Liver (tissue), 9 donors: ENCODE data around the gene UBE2A. TPM values are rescaled to one million over a fixed set of nuclear protein-coding genes. Genes with fewer than 3 reads are reported as not detected.
A peak's percentile ranks its signal among the peaks of the same experiment; 100 is the strongest.

Experiments
- DNase-seq: peaks from one replicate; pipeline ENCODE4 v3.0.0-alpha.2; 2017; ENCODE audit warnings: low spot score
- H3K27ac ChIP-seq, 2 donors: one replicate each; pipeline ENCODE4 v1.7.0; 2013; ENCODE audit warnings: inconsistent platforms in 2 of 2, low read length in 2 of 2, control low read depth in 1 of 2, low read depth in 1 of 2, mild to moderate bottlenecking in 1 of 2
- H3K27me3 ChIP-seq, 4 donors: one replicate each; pipeline versions ENCODE4 v1.6.1 to v1.7.0; 2013; ENCODE audit warnings: low read length in 3 of 4, inconsistent platforms in 1 of 4, mild to moderate bottlenecking in 1 of 4, moderate library complexity in 1 of 4; ENCODE audit not compliant: control insufficient read depth in 4 of 4, insufficient read depth in 4 of 4
- H3K36me3 ChIP-seq, 4 donors: one replicate each; pipeline versions ENCODE4 v1.6.1 to v1.7.0; 2013; ENCODE audit warnings: low read length in 3 of 4, mild to moderate bottlenecking in 3 of 4, low read depth in 1 of 4, moderate library complexity in 1 of 4; ENCODE audit not compliant: control insufficient read depth in 4 of 4, insufficient read depth in 3 of 4
- H3K4me1 ChIP-seq, 4 donors: one replicate each; pipeline versions ENCODE4 v1.6.1 to v1.7.0; 2013; ENCODE audit warnings: low read length in 3 of 4, mild to moderate bottlenecking in 3 of 4, moderate library complexity in 1 of 4; ENCODE audit not compliant: control insufficient read depth in 4 of 4, insufficient read depth in 4 of 4
- H3K4me3 ChIP-seq, 3 donors: one replicate each; pipeline versions ENCODE4 v1.6.1 to v1.7.0; 2013; ENCODE audit warnings: low read length in 3 of 3, control low read depth in 1 of 3, low read depth in 1 of 3, mild to moderate bottlenecking in 1 of 3
- H3K9ac ChIP-seq, 2 donors: one replicate each; pipeline ENCODE4 v1.7.0; 2013; ENCODE audit warnings: low read length in 2 of 2, mild to moderate bottlenecking in 2 of 2, moderate library complexity in 2 of 2, control low read depth in 1 of 2, low read depth in 1 of 2
- H3K9me3 ChIP-seq, 4 donors: one replicate each; pipeline versions ENCODE4 v1.6.1 to v1.7.0; 2013; ENCODE audit warnings: low read length in 3 of 4; ENCODE audit not compliant: control insufficient read depth in 4 of 4
- EGR1 ChIP-seq, 2 donors: IDR thresholded peaks; 2 replicates each; pipeline ENCODE4 v1.6.1; 2016 to 2018; ENCODE audit warnings: antibody characterized with exemption in 2 of 2, low read depth in 2 of 2
- FOXA1 ChIP-seq: IDR thresholded peaks from 2 replicates; pipeline ENCODE4 v1.6.1; 2016; ENCODE audit warnings: antibody characterized with exemption
- FOXA2 ChIP-seq: IDR thresholded peaks from 2 replicates; pipeline ENCODE4 v1.6.1; 2016; ENCODE audit warnings: antibody characterized with exemption
- GABPA ChIP-seq, 2 donors: IDR thresholded peaks in 1 of 2; conservative IDR thresholded peaks in 1 of 2; 2 replicates each; pipeline ENCODE4 v1.6.1; 2016; ENCODE audit warnings: antibody characterized with exemption in 2 of 2, mild to moderate bottlenecking in 1 of 2, moderate library complexity in 1 of 2
- HNF4A ChIP-seq, 2 donors: conservative IDR thresholded peaks; 2 replicates each; pipeline ENCODE4 v1.6.1; 2016; ENCODE audit warnings: antibody characterized with exemption in 2 of 2, mild to moderate bottlenecking in 2 of 2
- HNF4G ChIP-seq: IDR thresholded peaks from 2 replicates; pipeline ENCODE4 v1.6.1; 2016; ENCODE audit warnings: antibody characterized with exemption
- JUND ChIP-seq, 2 donors: IDR thresholded peaks; 2 replicates each; pipeline ENCODE4 v1.6.1; 2016; ENCODE audit warnings: antibody characterized with exemption in 2 of 2
- NR2F2 ChIP-seq: IDR thresholded peaks from 2 replicates; pipeline ENCODE4 v1.6.1; 2016; ENCODE audit warnings: antibody characterized with exemption
- RAD21 ChIP-seq, 2 donors: IDR thresholded peaks; 2 replicates each; pipeline ENCODE4 v1.6.1; 2016; ENCODE audit warnings: antibody characterized with exemption in 2 of 2, mild to moderate bottlenecking in 2 of 2
- SP1 ChIP-seq: IDR thresholded peaks from 2 replicates; pipeline ENCODE4 v1.6.1; 2018; ENCODE audit warnings: antibody characterized with exemption, mild to moderate bottlenecking
- TAF1 ChIP-seq: conservative IDR thresholded peaks from 2 replicates; pipeline ENCODE4 v1.6.1; 2016; ENCODE audit warnings: antibody characterized with exemption, mild to moderate bottlenecking
- YY1 ChIP-seq: IDR thresholded peaks from 2 replicates; pipeline ENCODE4 v1.6.1; 2016; ENCODE audit warnings: antibody characterized with exemption, mild to moderate bottlenecking
- WGBS: extraction: QIAGEN DNeasy Blood & Tissue Kit; methylation state at CpG from one replicate; pipeline ENCODE4 v1.1.7; 2013; 5-methylcytosine and 5-hydroxymethylcytosine counted together
- polyA plus RNA-seq, 2 donors: library from polyadenylated mRNA; stranded (reverse) in 1 of 2; unstranded in 1 of 2; fragments of 200-250 nt in 1 of 2; fragments of >200 nt in 1 of 2; fragmentation: Nextera tagmentation in 1 of 2; extraction: Ambion mirVana in 1 of 2; gene quantifications; one replicate each; pipeline versions ENCODE4 v1.2.1 to v1.2.3, GENCODE V29; 2013 to 2015
- total RNA-seq, 2 donors: library from RNA; depleted of rRNA; stranded (reverse); fragments of >200 nt; gene quantifications; one replicate each; pipeline ENCODE4 v1.2.3, GENCODE V29; 2014
- TF ChIP-seq, protein P1 (sequence below): IDR thresholded peaks from 2 replicates; pipeline ENCODE4 v1.6.1; 2016; ENCODE audit warnings: antibody characterized with exemption
- TF ChIP-seq, protein P2 (sequence below): IDR thresholded peaks from 2 replicates; pipeline ENCODE4 v1.6.1; 2016; ENCODE audit warnings: antibody characterized with exemption, mild to moderate bottlenecking
- TF ChIP-seq, protein P3 (sequence below): fragments of 150-350 bp; IDR thresholded peaks from 2 replicates; pipeline ENCODE4 v1.5.1; 2017; ENCODE audit warnings: improper control_type of control experiment, low read depth, low read length; ENCODE audit not compliant: missing input control
- TF ChIP-seq, protein P4 (sequence below): IDR thresholded peaks from 2 replicates; pipeline ENCODE4 v1.6.1; 2016; ENCODE audit warnings: antibody characterized with exemption
- TF ChIP-seq, protein P5 (sequence below): IDR thresholded peaks from 2 replicates; pipeline ENCODE4 v1.6.1; 2016; ENCODE audit warnings: antibody characterized with exemption
- donor health status: healthy.
- donor health status: healthy.
- donor health status: healthy.
- donor health status: healthy.
- donor health status: healthy.

UBE2A gene
- total and polyA plus RNA-seq, 4 donors = 12.0 to 21.6 (median 17.4) TPM

DNA sequence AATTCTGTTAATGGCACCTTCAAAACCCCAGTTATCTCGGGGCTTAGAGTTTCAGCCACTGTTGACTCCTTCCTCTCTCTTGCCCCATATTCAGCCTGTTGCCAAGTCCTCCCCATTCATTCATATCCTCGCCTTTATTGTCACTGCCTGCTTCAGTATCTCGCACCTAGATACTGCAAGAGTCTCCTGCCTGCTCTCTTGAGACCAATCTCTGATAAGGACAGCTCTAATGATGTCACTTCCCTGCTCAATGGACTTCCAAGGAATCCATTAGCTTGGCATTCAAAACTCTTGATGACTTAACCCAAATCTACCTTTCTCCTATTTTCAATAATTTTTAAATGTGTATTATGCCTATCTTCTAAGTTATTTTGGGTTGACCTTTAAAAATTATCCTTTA lies 1.1 kb upstream of the UBE2A start:
- H3K9ac ChIP-seq = peak overlapping the region; percentile 36 to 53
- peak overlapping the region in 2 of 3 donors; percentile 66 to 87 for H3K4me3 ChIP-seq
- peak overlapping the region in 1 of 2 donors; percentile 82 for H3K27ac ChIP-seq
- 72% methylated on average over 3 of the region's 3 CpGs for WGBS
- DNase-seq = no peak
- TF ChIP-seq, protein P1, sequence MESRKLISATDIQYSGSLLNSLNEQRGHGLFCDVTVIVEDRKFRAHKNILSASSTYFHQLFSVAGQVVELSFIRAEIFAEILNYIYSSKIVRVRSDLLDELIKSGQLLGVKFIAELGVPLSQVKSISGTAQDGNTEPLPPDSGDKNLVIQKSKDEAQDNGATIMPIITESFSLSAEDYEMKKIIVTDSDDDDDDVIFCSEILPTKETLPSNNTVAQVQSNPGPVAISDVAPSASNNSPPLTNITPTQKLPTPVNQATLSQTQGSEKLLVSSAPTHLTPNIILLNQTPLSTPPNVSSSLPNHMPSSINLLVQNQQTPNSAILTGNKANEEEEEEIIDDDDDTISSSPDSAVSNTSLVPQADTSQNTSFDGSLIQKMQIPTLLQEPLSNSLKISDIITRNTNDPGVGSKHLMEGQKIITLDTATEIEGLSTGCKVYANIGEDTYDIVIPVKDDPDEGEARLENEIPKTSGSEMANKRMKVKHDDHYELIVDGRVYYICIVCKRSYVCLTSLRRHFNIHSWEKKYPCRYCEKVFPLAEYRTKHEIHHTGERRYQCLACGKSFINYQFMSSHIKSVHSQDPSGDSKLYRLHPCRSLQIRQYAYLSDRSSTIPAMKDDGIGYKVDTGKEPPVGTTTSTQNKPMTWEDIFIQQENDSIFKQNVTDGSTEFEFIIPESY = no peak
- TF ChIP-seq, protein P2, sequence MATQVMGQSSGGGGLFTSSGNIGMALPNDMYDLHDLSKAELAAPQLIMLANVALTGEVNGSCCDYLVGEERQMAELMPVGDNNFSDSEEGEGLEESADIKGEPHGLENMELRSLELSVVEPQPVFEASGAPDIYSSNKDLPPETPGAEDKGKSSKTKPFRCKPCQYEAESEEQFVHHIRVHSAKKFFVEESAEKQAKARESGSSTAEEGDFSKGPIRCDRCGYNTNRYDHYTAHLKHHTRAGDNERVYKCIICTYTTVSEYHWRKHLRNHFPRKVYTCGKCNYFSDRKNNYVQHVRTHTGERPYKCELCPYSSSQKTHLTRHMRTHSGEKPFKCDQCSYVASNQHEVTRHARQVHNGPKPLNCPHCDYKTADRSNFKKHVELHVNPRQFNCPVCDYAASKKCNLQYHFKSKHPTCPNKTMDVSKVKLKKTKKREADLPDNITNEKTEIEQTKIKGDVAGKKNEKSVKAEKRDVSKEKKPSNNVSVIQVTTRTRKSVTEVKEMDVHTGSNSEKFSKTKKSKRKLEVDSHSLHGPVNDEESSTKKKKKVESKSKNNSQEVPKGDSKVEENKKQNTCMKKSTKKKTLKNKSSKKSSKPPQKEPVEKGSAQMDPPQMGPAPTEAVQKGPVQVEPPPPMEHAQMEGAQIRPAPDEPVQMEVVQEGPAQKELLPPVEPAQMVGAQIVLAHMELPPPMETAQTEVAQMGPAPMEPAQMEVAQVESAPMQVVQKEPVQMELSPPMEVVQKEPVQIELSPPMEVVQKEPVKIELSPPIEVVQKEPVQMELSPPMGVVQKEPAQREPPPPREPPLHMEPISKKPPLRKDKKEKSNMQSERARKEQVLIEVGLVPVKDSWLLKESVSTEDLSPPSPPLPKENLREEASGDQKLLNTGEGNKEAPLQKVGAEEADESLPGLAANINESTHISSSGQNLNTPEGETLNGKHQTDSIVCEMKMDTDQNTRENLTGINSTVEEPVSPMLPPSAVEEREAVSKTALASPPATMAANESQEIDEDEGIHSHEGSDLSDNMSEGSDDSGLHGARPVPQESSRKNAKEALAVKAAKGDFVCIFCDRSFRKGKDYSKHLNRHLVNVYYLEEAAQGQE = no peak
- H3K36me3 ChIP-seq = peaks cover 0 to 2% (median 0%) of the 10 kb centered on the region in 4 donors
- H3K27me3 ChIP-seq = no peaks in the 10 kb centered on the region
- H3K9me3 ChIP-seq = no peaks in the 10 kb centered on the region
- H3K4me1 ChIP-seq = peaks cover 2 to 12% (median 9%) of the 10 kb centered on the region in 4 donors

DNA sequence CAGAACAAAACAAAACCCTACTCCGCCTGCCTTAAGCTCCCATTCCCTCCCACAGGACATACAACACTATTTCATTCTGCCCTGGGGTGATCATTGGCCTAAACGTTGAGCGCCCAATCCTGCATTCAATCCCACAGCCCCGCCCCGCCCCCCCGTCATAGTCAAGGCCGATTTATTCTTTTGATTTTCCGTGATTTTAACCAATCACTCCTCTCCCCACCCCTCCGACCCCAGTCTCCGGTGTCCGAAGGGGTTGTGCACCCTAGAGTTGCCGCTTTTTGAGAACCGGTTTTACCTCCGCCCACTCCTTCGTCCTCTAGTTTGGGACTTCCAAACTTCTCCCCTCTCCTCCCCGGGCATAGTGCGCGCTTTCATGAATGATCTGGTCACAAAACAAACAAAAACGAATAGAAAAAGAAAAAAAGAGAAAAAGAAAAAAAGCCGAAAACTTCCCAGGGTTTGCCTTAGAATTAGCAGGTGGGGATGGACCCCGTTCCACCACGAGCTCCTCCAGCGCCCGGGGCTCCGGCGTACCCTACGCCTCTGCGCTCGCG lies 446 bp upstream of the UBE2A start:
- no peak for TF ChIP-seq EGR1 (IDR thresholded peaks at IDR 0.05; ENCODE audit: low read depth in 2 of 2)
- TF ChIP-seq YY1 = peak; percentile 16
- TF ChIP-seq RAD21 (IDR thresholded peaks at IDR 0.05) = no peak
- TF ChIP-seq NR2F2 = no peak
- TF ChIP-seq, protein P2 = no peak
- TF ChIP-seq FOXA1 = no peak
- TF ChIP-seq GABPA (IDR thresholded peaks at IDR 0.05 in 1 of 2, conservative IDR thresholded peaks at IDR 0.05 in 1 of 2) = no peak
- no peak for TF ChIP-seq HNF4A (conservative IDR thresholded peaks at IDR 0.05)
- TF ChIP-seq, protein P1 = no peak
- no peak for TF ChIP-seq FOXA2
- TF ChIP-seq HNF4G = no peak
- TF ChIP-seq, protein P3, sequence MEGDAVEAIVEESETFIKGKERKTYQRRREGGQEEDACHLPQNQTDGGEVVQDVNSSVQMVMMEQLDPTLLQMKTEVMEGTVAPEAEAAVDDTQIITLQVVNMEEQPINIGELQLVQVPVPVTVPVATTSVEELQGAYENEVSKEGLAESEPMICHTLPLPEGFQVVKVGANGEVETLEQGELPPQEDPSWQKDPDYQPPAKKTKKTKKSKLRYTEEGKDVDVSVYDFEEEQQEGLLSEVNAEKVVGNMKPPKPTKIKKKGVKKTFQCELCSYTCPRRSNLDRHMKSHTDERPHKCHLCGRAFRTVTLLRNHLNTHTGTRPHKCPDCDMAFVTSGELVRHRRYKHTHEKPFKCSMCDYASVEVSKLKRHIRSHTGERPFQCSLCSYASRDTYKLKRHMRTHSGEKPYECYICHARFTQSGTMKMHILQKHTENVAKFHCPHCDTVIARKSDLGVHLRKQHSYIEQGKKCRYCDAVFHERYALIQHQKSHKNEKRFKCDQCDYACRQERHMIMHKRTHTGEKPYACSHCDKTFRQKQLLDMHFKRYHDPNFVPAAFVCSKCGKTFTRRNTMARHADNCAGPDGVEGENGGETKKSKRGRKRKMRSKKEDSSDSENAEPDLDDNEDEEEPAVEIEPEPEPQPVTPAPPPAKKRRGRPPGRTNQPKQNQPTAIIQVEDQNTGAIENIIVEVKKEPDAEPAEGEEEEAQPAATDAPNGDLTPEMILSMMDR = no peak
- TF ChIP-seq, protein P4, sequence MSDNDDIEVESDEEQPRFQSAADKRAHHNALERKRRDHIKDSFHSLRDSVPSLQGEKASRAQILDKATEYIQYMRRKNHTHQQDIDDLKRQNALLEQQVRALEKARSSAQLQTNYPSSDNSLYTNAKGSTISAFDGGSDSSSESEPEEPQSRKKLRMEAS = no peak
- no peak for TF ChIP-seq JUND (IDR thresholded peaks at IDR 0.05)
- no peak for TF ChIP-seq SP1
- peak; percentile 6 for TF ChIP-seq TAF1
- TF ChIP-seq, protein P5, sequence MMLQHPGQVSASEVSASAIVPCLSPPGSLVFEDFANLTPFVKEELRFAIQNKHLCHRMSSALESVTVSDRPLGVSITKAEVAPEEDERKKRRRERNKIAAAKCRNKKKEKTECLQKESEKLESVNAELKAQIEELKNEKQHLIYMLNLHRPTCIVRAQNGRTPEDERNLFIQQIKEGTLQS = no peak
- under 1% methylated on average over 30 of the region's 30 CpGs for WGBS
- no peaks in the 10 kb centered on the region for H3K9me3 ChIP-seq
- peak; percentile 33 for DNase-seq
- peaks cover 0 to 2% (median 0%) of the 10 kb centered on the region in 4 donors for H3K36me3 ChIP-seq
- H3K27ac ChIP-seq = peak overlapping the region; percentile 82 to 83
- H3K9ac ChIP-seq = peak overlapping the region; percentile 36 to 77
- peaks cover 2 to 12% (median 9%) of the 10 kb centered on the region in 4 donors for H3K4me1 ChIP-seq
- H3K4me3 ChIP-seq = peak overlapping the region; percentile 53 to 87 (median 66)
- no peaks in the 10 kb centered on the region for H3K27me3 ChIP-seq
